HFFc6 (cell line): ENCODE results near the gene ABTB2. TPM values are rescaled to one million over a fixed set of nuclear protein-coding genes. Genes with fewer than 3 reads are reported as not detected.

Experiments
- DNase-seq: peaks from one replicate; pipeline ENCODE4 v3.0.0-alpha.2; 2018
- H3K27ac Mint-ChIP-seq: 2 replicates; pipeline ENCODE4 v1.8.0; 2020; ENCODE audit warnings: mild to moderate bottlenecking, mixed read lengths
- H3K27me3 Mint-ChIP-seq: 2 replicates; pipeline ENCODE4 v1.8.0; 2021; ENCODE audit warnings: mild to moderate bottlenecking, moderate library complexity, mixed read lengths; ENCODE audit not compliant: insufficient read depth
- H3K36me3 Mint-ChIP-seq: 2 replicates; pipeline ENCODE4 v1.8.0; 2021; ENCODE audit warnings: low read depth, mixed read lengths
- H3K4me1 Mint-ChIP-seq: 2 replicates; pipeline ENCODE4 v1.8.0; 2020; ENCODE audit warnings: low read depth, mixed read lengths
- H3K4me3 Mint-ChIP-seq: 2 replicates; pipeline ENCODE4 v1.8.0; 2020; ENCODE audit warnings: mild to moderate bottlenecking, moderate library complexity, mixed read lengths
- H3K9me3 Mint-ChIP-seq: 2 replicates; pipeline ENCODE4 v1.8.0; 2020; ENCODE audit warnings: mild to moderate bottlenecking, mixed read lengths
- long read RNA-seq: library from polyadenylated mRNA; unstranded; transcript quantifications from one replicate; pipeline ENCODE4 v2.0.0, GENCODE V29; 2019
- total RNA-seq, 6 experiments: library from RNA; stranded (reverse); fragmentation: NEBNext Ultra II Directional; extraction: Animal tissue kit (Norgen Biotek cat#: 25700); gene quantifications; 2 replicates in 1 of 6; 3 replicates in 5 of 6; pipeline ENCODE4 v1.2.3, GENCODE V29; 2021
- TF ChIP-seq, protein P1 (sequence below): fragments of 200-600 bp; sonication (generic); IDR thresholded peaks from 2 replicates; pipeline ENCODE4 v1.5.0; 2021; ENCODE audit warnings: antibody characterized with exemption, mild to moderate bottlenecking

ABTB2 gene
- total RNA-seq: 1 to 10 TPM; 2.5 to 3.6 (median 2.8) TPM
- long read RNA-seq: 0 reads

DNA sequence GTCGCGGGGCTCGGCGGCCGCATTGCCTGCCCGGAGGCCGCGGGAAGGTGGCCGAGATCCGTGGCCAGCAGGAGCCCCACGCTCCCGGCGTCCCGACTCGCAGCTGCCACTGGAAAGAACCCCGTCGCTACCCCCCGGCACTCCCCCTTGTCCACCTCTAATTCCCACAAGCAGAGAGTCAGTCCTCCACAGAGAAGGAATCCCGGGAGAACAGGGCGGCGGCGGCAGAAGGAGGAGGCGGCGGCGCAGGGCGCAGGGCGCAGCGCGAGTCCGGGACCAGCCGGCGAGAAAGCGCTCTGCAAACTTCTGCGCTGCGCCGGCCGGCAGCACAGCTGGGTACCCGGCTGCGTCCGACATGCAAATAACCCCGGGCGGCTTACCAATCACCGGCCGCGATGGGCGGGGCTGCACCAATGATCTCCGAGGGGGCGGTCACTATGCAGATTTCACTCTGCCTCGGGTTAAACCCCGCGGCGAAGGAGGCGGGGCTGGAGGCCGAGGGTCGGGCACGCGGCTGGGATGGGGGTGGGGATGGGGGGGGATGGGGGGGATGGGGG, at the start of gene ABTB2:
Gene ABTB2 (minus strand): TSS at position 310 of the 557 bp plus-strand sequence.
- Mint-ChIP-seq H3K36me3 (no peaks in the 10 kb centered on the region), H3K4me3 (peak within 1 kb of the TSS; percentile 87), H3K27me3 (peaks cover 14% of the 10 kb centered on the region), H3K4me1 (peaks cover 35% of the 10 kb centered on the region), H3K9me3 (no peaks in the 10 kb centered on the region), H3K27ac (0 out of 2 replicates have a peak within 1 kb of the TSS, but pooled peaks have one; percentile 15)
- TF ChIP-seq, protein P1, sequence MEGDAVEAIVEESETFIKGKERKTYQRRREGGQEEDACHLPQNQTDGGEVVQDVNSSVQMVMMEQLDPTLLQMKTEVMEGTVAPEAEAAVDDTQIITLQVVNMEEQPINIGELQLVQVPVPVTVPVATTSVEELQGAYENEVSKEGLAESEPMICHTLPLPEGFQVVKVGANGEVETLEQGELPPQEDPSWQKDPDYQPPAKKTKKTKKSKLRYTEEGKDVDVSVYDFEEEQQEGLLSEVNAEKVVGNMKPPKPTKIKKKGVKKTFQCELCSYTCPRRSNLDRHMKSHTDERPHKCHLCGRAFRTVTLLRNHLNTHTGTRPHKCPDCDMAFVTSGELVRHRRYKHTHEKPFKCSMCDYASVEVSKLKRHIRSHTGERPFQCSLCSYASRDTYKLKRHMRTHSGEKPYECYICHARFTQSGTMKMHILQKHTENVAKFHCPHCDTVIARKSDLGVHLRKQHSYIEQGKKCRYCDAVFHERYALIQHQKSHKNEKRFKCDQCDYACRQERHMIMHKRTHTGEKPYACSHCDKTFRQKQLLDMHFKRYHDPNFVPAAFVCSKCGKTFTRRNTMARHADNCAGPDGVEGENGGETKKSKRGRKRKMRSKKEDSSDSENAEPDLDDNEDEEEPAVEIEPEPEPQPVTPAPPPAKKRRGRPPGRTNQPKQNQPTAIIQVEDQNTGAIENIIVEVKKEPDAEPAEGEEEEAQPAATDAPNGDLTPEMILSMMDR: no peak; the same call in 1 of the 2 replicates
- peak; percentile 95 for DNase-seq

GRCh38 chr11:34407121-34407813, 49.5 kb upstream of the ABTB2 start:
- Mint-ChIP-seq H3K27ac (no peak overlapping the region), H3K4me3 (no peak overlapping the region), H3K4me1 (peaks cover 11% of the 10 kb centered on the region; the same call in 1 of the 2 replicates), H3K9me3 (peaks cover 6% of the 10 kb centered on the region; the same call in 1 of the 2 replicates), H3K27me3 (peaks cover 22% of the 10 kb centered on the region), H3K36me3 (no peaks in the 10 kb centered on the region)
- TF ChIP-seq, protein P1: no peak
- DNase-seq: no peak

- peaks cover 25% of the 10 kb centered on the region for H3K27me3 Mint-ChIP-seq
- H3K27ac Mint-ChIP-seq: no peak overlapping the region
Observed at GRCh38 chr11:34406413-34406812, 48.6 kb upstream of the ABTB2 start.

DNA sequence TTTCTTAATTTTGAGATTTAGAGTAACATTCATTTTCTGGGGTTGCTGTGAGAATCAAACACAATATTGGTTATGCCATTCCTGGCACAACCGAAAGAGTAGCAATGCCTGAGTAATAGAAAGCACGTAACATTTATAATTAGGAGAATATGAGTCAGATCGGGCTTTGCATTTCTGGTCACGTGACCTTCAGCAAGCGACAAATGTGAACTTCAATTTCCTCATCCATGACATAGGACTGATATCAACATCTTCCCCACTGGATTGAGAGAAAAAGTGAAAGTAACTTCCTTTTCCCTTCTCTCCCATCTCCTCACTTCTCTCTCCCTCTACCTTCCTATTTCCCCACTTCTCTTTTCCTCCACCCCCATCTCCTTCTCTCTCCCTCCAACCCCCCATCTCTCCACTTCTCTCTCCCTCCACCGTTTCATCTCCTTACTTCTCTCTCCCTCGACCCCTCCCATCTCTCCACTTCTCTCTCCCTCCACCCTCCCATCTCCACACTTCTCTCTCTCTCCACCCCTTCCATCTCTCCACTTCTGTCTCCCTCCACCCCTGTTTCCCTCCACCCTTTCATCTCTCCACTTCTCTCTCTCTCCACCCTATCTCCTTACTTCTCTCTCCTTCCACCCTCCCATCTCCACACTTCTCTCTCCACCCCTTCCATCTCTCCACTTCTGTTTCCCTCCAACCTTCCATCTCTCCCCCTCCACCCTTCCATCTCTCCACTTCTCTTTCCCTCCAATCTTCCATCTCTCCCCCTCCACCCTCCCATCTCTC, 47.5 kb upstream of the ABTB2 start:
- Mint-ChIP-seq H3K27ac (no peak overlapping the region), H3K4me1 (peaks cover 6% of the 10 kb centered on the region; the same call in 1 of the 2 replicates), H3K36me3 (no peaks in the 10 kb centered on the region), H3K27me3 (peaks cover 32% of the 10 kb centered on the region), H3K9me3 (no peaks in the 10 kb centered on the region), H3K4me3 (peak overlapping the region; percentile 30; the same call in 1 of the 2 replicates)
- TF ChIP-seq, protein P1: no peak
- DNase-seq: peak; percentile 2

More at GRCh38 chr11:34406413-34406812, 48.6 kb upstream of the ABTB2 start:
- Mint-ChIP-seq H3K9me3 (no peaks in the 10 kb centered on the region), H3K4me3 (no peak overlapping the region), H3K36me3 (no peaks in the 10 kb centered on the region), H3K4me1 (peaks cover 6% of the 10 kb centered on the region; the same call in 1 of the 2 replicates)
- DNase-seq: no peak
- TF ChIP-seq, protein P1: no peak

GRCh38 chr11:34404280-34404679, 46.5 kb upstream of the ABTB2 start:
- TF ChIP-seq, protein P1: no peak
- DNase-seq: no peak
- H3K27me3 Mint-ChIP-seq: peaks cover 31% of the 10 kb centered on the region

More at GRCh38 chr11:34404280-34404679, 46.5 kb upstream of the ABTB2 start:
- Mint-ChIP-seq H3K4me3 (no peak overlapping the region), H3K9me3 (no peaks in the 10 kb centered on the region), H3K4me1 (peaks cover 6% of the 10 kb centered on the region; the same call in 1 of the 2 replicates), H3K36me3 (no peaks in the 10 kb centered on the region), H3K27ac (no peak overlapping the region)
